Natural killer cell (primary cell): Measurements from ENCODE around the gene SYNM. TPM values are rescaled to one million over a fixed set of nuclear protein-coding genes. Genes with fewer than 3 reads are reported as not detected.

ENCODE experiments used
- ATAC-seq, 3 donors: fragments of 150-1000 bp in 2 of 3; fragments of 200-7000 bp in 1 of 3; cut with Tn5 transposase; 1 replicate in 1 of 3; 2 replicates in 2 of 3; pipeline ENCODE4 v1.10.0; 2021; ENCODE audit warnings: mild to moderate bottlenecking in 2 of 3, moderate library complexity in 2 of 3
- DNase-seq, 2 donors: peaks; one replicate each; pipeline versions ENCODE4 v3.0.0 to v3.0.0-alpha.2; 2013 to 2021; ENCODE audit warnings: mixed read lengths in 1 of 2
- H3K27ac ChIP-seq: one replicate; pipeline ENCODE4 v1.5.1; 2013; ENCODE audit warnings: mild to moderate bottlenecking, low read length
- H3K27me3 ChIP-seq: one replicate; pipeline ENCODE4 v1.6.1; 2013; ENCODE audit warnings: low read length; ENCODE audit not compliant: control insufficient read depth, insufficient read depth
- H3K36me3 ChIP-seq: one replicate; pipeline ENCODE4 v1.6.1; 2013; ENCODE audit warnings: low read length; ENCODE audit not compliant: control insufficient read depth, insufficient read depth
- H3K4me1 ChIP-seq: one replicate; pipeline ENCODE4 v1.6.1; 2013; ENCODE audit warnings: low read length; ENCODE audit not compliant: control insufficient read depth, insufficient read depth
- H3K4me3 ChIP-seq: one replicate; pipeline ENCODE4 v1.5.1; 2013; ENCODE audit warnings: low read length
- H3K9me3 ChIP-seq: one replicate; pipeline ENCODE4 v1.6.1; 2013; ENCODE audit warnings: low read length; ENCODE audit not compliant: control insufficient read depth, insufficient read depth
- H3K27ac Mint-ChIP-seq, 2 donors: one replicate each; pipeline ENCODE4 v1.8.0; 2022; ENCODE audit warnings: mild to moderate bottlenecking in 2 of 2, mixed read lengths in 2 of 2, moderate library complexity in 1 of 2
- H3K27me3 Mint-ChIP-seq, 2 donors: one replicate each; pipeline ENCODE4 v1.8.0; 2022; ENCODE audit warnings: low read depth in 2 of 2, mixed read lengths in 2 of 2
- H3K36me3 Mint-ChIP-seq: one replicate; pipeline ENCODE4 v1.8.0; 2022; ENCODE audit warnings: mixed read lengths
- H3K4me1 Mint-ChIP-seq, 2 donors: one replicate each; pipeline ENCODE4 v1.8.0; 2022; ENCODE audit warnings: mixed read lengths in 2 of 2
- H3K4me3 Mint-ChIP-seq: one replicate; pipeline ENCODE4 v1.8.0; 2022; ENCODE audit warnings: mild to moderate bottlenecking, moderate library complexity, mixed read lengths
- H3K9me3 Mint-ChIP-seq, 2 donors: one replicate each; pipeline ENCODE4 v1.8.0; 2022; ENCODE audit warnings: mixed read lengths in 2 of 2
- WGBS: methylation state at CpG from one replicate; pipeline ENCODE4 v1.1.7; 2013; ENCODE audit warnings: missing lambda C conversion rate; ENCODE audit not compliant: insufficient coverage; 5-methylcytosine and 5-hydroxymethylcytosine counted together
- intact Hi-C: fragments of 100-400 bp; cut with micrococcal nuclease; formaldehyde crosslinking; loops from one replicate; pipeline ENCODE4 v1.14.2; 2022
- total RNA-seq, 4 donors: library from RNA; stranded (reverse); fragments of 120-200 nt in 1 of 4; gene quantifications; one replicate each; pipeline versions ENCODE4 v1.2.3 to v1.2.4, GENCODE V29; 2013 to 2022
- TF ChIP-seq, protein P1 (sequence below): fragments of 200-600 bp; IDR thresholded peaks from one replicate; pipeline ENCODE4 v1.8.0; 2022; ENCODE audit warnings: antibody characterized with exemption

Gene SYNM
- total RNA-seq, 3 donors from 2014 or later (not counting 1 experiment from before 2014, with no cell fraction given) = 0.11 to 0.48 (median 0.42) TPM

DNA sequence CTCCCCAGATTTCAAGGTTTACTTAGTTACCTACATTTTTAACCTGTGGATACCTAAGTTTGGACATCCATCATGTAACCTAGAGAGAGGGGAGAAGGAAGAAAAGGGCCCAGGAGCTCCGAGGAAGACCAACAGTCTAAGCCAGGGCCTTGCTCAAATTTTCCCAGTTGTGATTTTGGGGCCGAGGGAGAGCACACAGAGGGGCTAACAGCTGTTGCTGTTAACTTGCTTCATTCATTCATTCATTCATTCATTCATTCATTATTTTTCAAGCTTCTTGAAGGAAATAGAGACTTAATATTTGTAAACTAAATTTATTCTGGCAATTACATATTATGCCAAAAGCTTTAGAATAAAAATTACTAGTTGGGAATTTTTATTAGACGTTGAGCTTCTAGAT is 22.9 kb downstream of the SYNM start:
- ATAC-seq (no peak), DNase-seq (no peak)
- H3K36me3 Mint-ChIP-seq = no peaks in the 10 kb centered on the region
- no peaks in the 10 kb centered on the region for H3K4me1 Mint-ChIP-seq
- H3K27me3 Mint-ChIP-seq = peaks cover 0 to 4% of the 10 kb centered on the region in 2 donors
- no peak overlapping the region for H3K4me3 Mint-ChIP-seq
- Histone ChIP-seq H3K4me1 (peaks cover 4% of the 10 kb centered on the region), H3K9me3 (no peaks in the 10 kb centered on the region), H3K27me3 (no peaks in the 10 kb centered on the region), H3K27ac (no peak overlapping the region), H3K36me3 (no peaks in the 10 kb centered on the region), H3K4me3 (no peak overlapping the region)
- no peaks in the 10 kb centered on the region for H3K9me3 Mint-ChIP-seq
- WGBS = 84% methylated on average over 3 of the region's 3 CpGs
- intact Hi-C loops = no loop called here
- no peak overlapping the region for H3K27ac Mint-ChIP-seq
- TF ChIP-seq, protein P1, sequence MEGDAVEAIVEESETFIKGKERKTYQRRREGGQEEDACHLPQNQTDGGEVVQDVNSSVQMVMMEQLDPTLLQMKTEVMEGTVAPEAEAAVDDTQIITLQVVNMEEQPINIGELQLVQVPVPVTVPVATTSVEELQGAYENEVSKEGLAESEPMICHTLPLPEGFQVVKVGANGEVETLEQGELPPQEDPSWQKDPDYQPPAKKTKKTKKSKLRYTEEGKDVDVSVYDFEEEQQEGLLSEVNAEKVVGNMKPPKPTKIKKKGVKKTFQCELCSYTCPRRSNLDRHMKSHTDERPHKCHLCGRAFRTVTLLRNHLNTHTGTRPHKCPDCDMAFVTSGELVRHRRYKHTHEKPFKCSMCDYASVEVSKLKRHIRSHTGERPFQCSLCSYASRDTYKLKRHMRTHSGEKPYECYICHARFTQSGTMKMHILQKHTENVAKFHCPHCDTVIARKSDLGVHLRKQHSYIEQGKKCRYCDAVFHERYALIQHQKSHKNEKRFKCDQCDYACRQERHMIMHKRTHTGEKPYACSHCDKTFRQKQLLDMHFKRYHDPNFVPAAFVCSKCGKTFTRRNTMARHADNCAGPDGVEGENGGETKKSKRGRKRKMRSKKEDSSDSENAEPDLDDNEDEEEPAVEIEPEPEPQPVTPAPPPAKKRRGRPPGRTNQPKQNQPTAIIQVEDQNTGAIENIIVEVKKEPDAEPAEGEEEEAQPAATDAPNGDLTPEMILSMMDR = no peak

DNA sequence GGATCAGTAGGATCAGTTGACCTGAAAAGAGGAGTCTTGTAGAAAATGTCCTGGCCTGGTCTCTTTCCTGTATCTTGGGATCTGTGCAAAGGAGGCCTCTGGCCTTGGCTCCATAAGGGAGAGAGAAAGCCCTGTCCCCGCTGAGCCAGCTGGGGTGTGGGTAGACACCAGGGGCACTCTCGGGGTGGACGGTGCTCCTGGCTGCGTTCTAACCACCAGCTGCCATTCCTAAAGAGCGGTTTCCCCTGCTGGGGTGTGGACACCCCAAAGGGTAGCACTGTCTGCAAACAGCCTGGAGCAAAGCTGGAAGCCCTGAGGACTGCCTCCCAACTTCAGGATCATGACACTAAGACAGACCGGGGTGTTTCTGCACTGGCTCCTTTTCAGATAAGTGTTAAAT is 23.5 kb downstream of the SYNM start:
- Histone ChIP-seq H3K4me3 (no peak overlapping the region), H3K27me3 (no peaks in the 10 kb centered on the region), H3K4me1 (peaks cover 4% of the 10 kb centered on the region), H3K27ac (no peak overlapping the region), H3K36me3 (no peaks in the 10 kb centered on the region), H3K9me3 (no peaks in the 10 kb centered on the region)
- 94% methylated on average over 6 of the region's 6 CpGs for WGBS
- no peak for DNase-seq
- H3K27ac Mint-ChIP-seq = no peak overlapping the region
- intact Hi-C loops = no loop called here
- H3K27me3 Mint-ChIP-seq = peaks cover 0 to 4% of the 10 kb centered on the region in 2 donors
- TF ChIP-seq, protein P1 = no peak
- no peaks in the 10 kb centered on the region for H3K4me1 Mint-ChIP-seq
- no peak overlapping the region for H3K4me3 Mint-ChIP-seq
- no peaks in the 10 kb centered on the region for H3K36me3 Mint-ChIP-seq
- no peak for ATAC-seq
- H3K9me3 Mint-ChIP-seq = no peaks in the 10 kb centered on the region

DNA sequence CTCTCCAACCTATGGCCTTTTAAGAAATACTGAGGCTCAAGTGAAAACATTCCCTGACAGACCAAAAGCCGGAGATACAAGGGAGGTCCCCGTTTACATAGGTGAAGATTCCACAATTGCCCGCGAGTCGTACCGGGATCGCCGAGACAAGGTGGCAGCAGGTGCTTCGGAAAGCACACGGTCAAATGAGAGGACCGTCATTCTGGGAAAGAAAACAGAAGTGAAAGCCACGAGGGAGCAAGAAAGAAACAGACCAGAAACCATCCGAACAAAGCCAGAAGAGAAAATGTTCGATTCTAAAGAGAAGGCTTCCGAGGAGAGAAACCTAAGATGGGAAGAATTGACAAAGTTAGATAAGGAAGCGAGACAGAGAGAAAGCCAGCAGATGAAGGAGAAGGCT is 24.8 kb downstream of the SYNM start:
- ATAC-seq (no peak), DNase-seq (no peak)
- H3K36me3 Mint-ChIP-seq = no peaks in the 10 kb centered on the region
- H3K9me3 Mint-ChIP-seq = no peaks in the 10 kb centered on the region
- 82% methylated on average over 16 of the region's 16 CpGs for WGBS
- intact Hi-C loops = no loop called here
- H3K27ac Mint-ChIP-seq = no peak overlapping the region
- TF ChIP-seq, protein P1 = no peak
- no peaks in the 10 kb centered on the region for H3K4me1 Mint-ChIP-seq
- H3K4me3 Mint-ChIP-seq = no peak overlapping the region
- Histone ChIP-seq H3K4me1 (peaks cover 1% of the 10 kb centered on the region), H3K36me3 (no peaks in the 10 kb centered on the region), H3K27me3 (no peaks in the 10 kb centered on the region), H3K4me3 (no peak overlapping the region), H3K9me3 (no peaks in the 10 kb centered on the region), H3K27ac (no peak overlapping the region)
- peaks cover 0 to 4% of the 10 kb centered on the region in 2 donors for H3K27me3 Mint-ChIP-seq

DNA sequence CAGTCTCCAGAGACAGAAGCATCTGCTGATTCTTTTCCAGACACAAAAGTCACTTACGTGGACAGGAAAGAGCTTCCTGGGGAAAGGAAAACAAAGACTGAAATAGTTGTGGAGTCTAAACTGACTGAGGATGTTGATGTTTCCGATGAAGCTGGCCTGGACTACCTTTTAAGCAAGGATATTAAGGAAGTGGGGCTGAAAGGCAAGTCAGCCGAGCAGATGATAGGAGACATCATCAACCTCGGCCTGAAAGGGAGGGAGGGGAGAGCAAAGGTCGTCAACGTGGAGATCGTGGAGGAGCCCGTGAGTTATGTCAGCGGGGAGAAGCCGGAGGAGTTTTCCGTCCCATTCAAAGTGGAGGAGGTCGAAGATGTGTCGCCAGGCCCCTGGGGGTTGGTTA is 25.4 kb downstream of the SYNM start:
- TF ChIP-seq, protein P1 = no peak
- Mint-ChIP-seq H3K9me3 (no peaks in the 10 kb centered on the region), H3K4me1 (no peaks in the 10 kb centered on the region), H3K27me3 (peaks cover 0 to 4% of the 10 kb centered on the region in 2 donors), H3K36me3 (no peaks in the 10 kb centered on the region), H3K27ac (no peak overlapping the region), H3K4me3 (no peak overlapping the region)
- no peaks in the 10 kb centered on the region for H3K27me3 ChIP-seq
- H3K4me3 ChIP-seq = no peak overlapping the region
- DNase-seq = no peak
- ATAC-seq = no peak
- H3K9me3 ChIP-seq = no peaks in the 10 kb centered on the region
- WGBS = 82% methylated on average over 13 of the region's 13 CpGs
- no peaks in the 10 kb centered on the region for H3K36me3 ChIP-seq
- H3K4me1 ChIP-seq = no peaks in the 10 kb centered on the region
- H3K27ac ChIP-seq = no peak overlapping the region
- intact Hi-C loops = no loop called here
